Right cardiac atrium (tissue), 5 donors: ENCODE results near the gene GALNT9. TPM values are rescaled to one million over a fixed set of nuclear protein-coding genes. Genes with fewer than 3 reads are reported as not detected.
"Not testable (repeated sequence)": the region's sequence is repeated elsewhere in the genome, so short reads cannot be mapped to it uniquely, and the experiment has no call there.

Source experiments
- ATAC-seq, 2 donors: fragments of 200-7000 bp; cut with Tn5 transposase; one replicate each; pipeline versions ENCODE4 v1.8.0 to v1.9.1; 2020; ENCODE audit warnings: moderate library complexity in 2 of 2, mild to moderate bottlenecking in 1 of 2
- DNase-seq, 3 donors: peaks; one replicate each; pipeline ENCODE4 v3.0.0-alpha.2; 2020
- H3K27ac ChIP-seq: one replicate; pipeline ENCODE4 v1.5.1; 2013; ENCODE audit warnings: mild to moderate bottlenecking, low read length, control low read depth, moderate library complexity
- H3K27me3 ChIP-seq: one replicate; pipeline ENCODE4 v1.6.1; 2013; ENCODE audit not compliant: control insufficient read depth, insufficient read depth
- H3K4me1 ChIP-seq: one replicate; pipeline ENCODE4 v1.6.1; 2013; ENCODE audit warnings: low read length; ENCODE audit not compliant: control insufficient read depth, insufficient read depth
- H3K4me3 ChIP-seq: one replicate; pipeline ENCODE4 v1.5.1; 2013; ENCODE audit warnings: low read length, control low read depth
- H3K9me3 ChIP-seq: one replicate; pipeline ENCODE4 v1.6.1; 2013; ENCODE audit warnings: low read length; ENCODE audit not compliant: control insufficient read depth
- WGBS: extraction: QIAGEN DNeasy Blood & Tissue Kit; methylation state at CpG from one replicate; pipeline ENCODE4 v1.1.7; 2013; 5-methylcytosine and 5-hydroxymethylcytosine counted together
- intact Hi-C, 4 donors: fragments of 100-400 bp; cut with DNase I; formaldehyde crosslinking; loops; one replicate each; pipeline versions ENCODE4 v1.11.0 to v1.14.0; 2022 to 2023
- polyA plus RNA-seq: library from polyadenylated mRNA; stranded (reverse); fragments of 200-250 nt; gene quantifications from one replicate; pipeline ENCODE4 v1.2.3, GENCODE V29; 2013
- total RNA-seq, 4 donors: library from RNA; stranded (reverse); fragmentation: NEBNext Ultra II Directional; extraction: Animal tissue kit (Norgen Biotek cat#: 25700); gene quantifications; one replicate each; pipeline ENCODE4 v1.2.1, GENCODE V29; 2021
- donor health status: healthy with polysubstance abuse.
- donor health status: DM: no; HTN: yes; CAD: no.
- donor health status: DM: no; HTN: no; CAD: no.
- donor health status: DM: no; HTN: yes; CAD: no; lungs with severe emphysema.
- donor health status: DM: yes; HTN: yes; CAD: no.

GALNT9 gene
- total and polyA plus RNA-seq, 5 donors, result 0.05 to 0.21 (median 0.14) TPM; not detected in 2

- Histone ChIP-seq H3K27me3 (no peaks in the 10 kb centered on the region), H3K4me3 (no peak overlapping the region), H3K27ac (no peak overlapping the region), H3K9me3 (peaks cover 2% of the 10 kb centered on the region), H3K4me1 (no peaks in the 10 kb centered on the region)
- intact Hi-C loops, result no loop called here
- ATAC-seq, result no peak
- 69% methylated on average over 17 of the region's 17 CpGs for WGBS
- DNase-seq, result peak in 2 of 3 donors; percentile 5 to 45
Observed at GRCh38 chr12:132366341-132366861, 37.0 kb upstream of the GALNT9 start.

DNA sequence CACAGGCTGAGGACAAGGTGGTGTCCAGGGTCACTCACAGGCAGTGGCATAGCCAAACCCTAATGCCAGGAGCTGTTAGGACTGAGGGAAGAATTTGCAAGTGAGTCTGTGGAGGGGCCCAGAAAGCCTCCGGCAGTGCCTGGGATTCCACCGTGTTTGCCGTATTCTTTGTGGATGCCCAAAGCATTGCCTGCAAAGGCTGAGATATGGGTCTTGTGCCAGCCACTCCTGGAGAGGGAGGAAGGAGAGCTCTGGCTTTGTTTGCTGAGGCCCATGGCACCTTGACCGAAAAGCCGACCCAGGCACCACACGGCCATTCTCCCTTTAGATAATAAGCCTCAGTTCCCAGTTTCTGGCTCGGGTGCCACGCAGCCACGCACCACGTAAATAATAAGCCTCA, 35.8 kb upstream of the GALNT9 start:
- ATAC-seq, result no peak
- WGBS, result 94% methylated on average over 10 of the region's 10 CpGs
- peak in 1 of 3 donors; percentile 23 for DNase-seq
- H3K9me3 ChIP-seq, result no peaks in the 10 kb centered on the region
- no peaks in the 10 kb centered on the region for H3K27me3 ChIP-seq
- H3K4me1 ChIP-seq, result no peaks in the 10 kb centered on the region
- intact Hi-C loops, result no loop called here
- H3K4me3 ChIP-seq, result no peak overlapping the region
- no peak overlapping the region for H3K27ac ChIP-seq

GRCh38 chr12:132364348-132364902, 35.0 kb upstream of the GALNT9 start:
- Histone ChIP-seq H3K27ac (no peak overlapping the region), H3K4me1 (no peaks in the 10 kb centered on the region), H3K27me3 (no peaks in the 10 kb centered on the region), H3K4me3 (no peak overlapping the region), H3K9me3 (no peaks in the 10 kb centered on the region)
- intact Hi-C loops, result no loop called here
- 87% methylated on average over 10 of the region's 15 CpGs for WGBS
- DNase-seq, result peak in 1 of 3 donors; percentile 6
- ATAC-seq, result no peak

GRCh38 chr12:132363661-132364347, 34.4 kb upstream of the GALNT9 start:
- peak in 1 of 3 donors; percentile 28 for DNase-seq
- no peaks in the 10 kb centered on the region for H3K9me3 ChIP-seq
- intact Hi-C loops, result no loop called here
- H3K4me1 ChIP-seq, result no peaks in the 10 kb centered on the region
- no peak for ATAC-seq
- H3K4me3 ChIP-seq, result no peak overlapping the region
- no peaks in the 10 kb centered on the region for H3K27me3 ChIP-seq
- 82% methylated on average over 22 of the region's 22 CpGs for WGBS
- no peak overlapping the region for H3K27ac ChIP-seq

DNA sequence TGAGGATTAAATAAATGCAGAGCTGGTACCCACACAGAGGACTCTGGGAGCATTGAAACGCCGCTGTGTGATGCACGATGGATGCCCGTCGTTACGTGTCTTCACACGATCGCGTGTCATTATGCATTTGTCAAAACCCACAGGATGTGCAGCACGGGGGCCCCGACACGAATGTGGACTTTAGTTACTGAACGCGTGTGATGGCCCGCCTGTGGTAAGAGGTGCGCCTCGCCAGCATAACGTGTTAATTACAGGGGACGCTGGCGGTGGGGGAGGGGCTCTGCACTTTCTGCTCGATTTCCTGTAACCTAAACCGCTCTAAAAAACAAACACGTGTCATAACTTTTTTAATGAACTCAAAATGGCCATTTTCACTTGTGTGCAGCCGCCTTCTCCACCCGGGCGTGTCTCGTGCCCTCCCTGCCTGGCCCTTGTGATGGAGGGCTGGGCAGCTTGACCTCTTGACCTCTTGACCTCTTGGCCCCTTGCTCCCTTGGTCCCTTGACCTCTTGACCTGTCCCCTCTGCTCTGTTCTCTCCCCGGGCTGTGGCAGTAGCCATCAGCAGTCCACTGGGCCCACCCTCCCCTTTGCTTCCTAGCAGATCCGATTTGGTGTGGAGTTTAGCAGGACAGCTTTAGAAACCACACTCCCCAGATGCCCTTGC, 33.7 kb upstream of the GALNT9 start:
- Histone ChIP-seq H3K27me3 (no peaks in the 10 kb centered on the region), H3K27ac (no peak overlapping the region), H3K4me3 (no peak overlapping the region), H3K9me3 (no peaks in the 10 kb centered on the region), H3K4me1 (no peaks in the 10 kb centered on the region)
- no peak for ATAC-seq
- intact Hi-C loops, result no loop called here
- DNase-seq, result peak in 1 of 3 donors; percentile 44
- WGBS, result 88% methylated on average over 29 of the region's 29 CpGs

GRCh38 chr12:132360906-132361777, 31.8 kb upstream of the GALNT9 start:
- DNase-seq, result peak in 1 of 3 donors; percentile 43
- no peak overlapping the region for H3K27ac ChIP-seq
- H3K9me3 ChIP-seq, result no peaks in the 10 kb centered on the region
- intact Hi-C loops, result no loop called here
- 90% methylated on average over 52 of the region's 52 CpGs for WGBS
- H3K4me3 ChIP-seq, result no peak overlapping the region
- no peaks in the 10 kb centered on the region for H3K4me1 ChIP-seq
- no peaks in the 10 kb centered on the region for H3K27me3 ChIP-seq
- ATAC-seq, result no peak

DNA sequence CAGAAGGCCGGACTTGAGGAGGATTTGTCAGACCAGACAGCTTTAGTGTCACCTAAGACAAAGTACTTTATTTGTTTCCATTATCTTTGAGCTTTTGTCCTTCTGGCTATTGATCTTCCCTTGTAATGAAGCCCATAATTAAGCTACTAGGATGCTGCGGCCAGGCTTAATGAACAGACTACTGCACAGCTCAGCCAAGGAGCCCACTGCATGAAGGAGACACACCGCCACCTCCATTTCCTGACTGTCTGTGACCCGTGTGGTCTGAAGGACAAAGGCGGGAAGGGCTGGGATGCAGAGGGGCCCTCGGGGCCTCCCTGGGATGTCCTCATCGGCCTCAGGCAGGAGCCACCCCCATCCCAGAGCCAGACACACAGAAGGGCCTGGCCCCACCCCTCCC, 31.0 kb upstream of the GALNT9 start:
- no peak for ATAC-seq
- Histone ChIP-seq H3K27ac (no peak overlapping the region), H3K27me3 (no peaks in the 10 kb centered on the region), H3K4me1 (no peaks in the 10 kb centered on the region), H3K9me3 (no peaks in the 10 kb centered on the region), H3K4me3 (no peak overlapping the region)
- peak in 1 of 3 donors; percentile 25 for DNase-seq
- intact Hi-C loops, result no loop called here
- WGBS, result 79% methylated on average over 7 of the region's 7 CpGs

GRCh38 chr12:132359971-132360370, 30.6 kb upstream of the GALNT9 start:
- Histone ChIP-seq H3K4me1 (no peaks in the 10 kb centered on the region), H3K9me3 (no peaks in the 10 kb centered on the region), H3K27me3 (no peaks in the 10 kb centered on the region), H3K27ac (no peak overlapping the region), H3K4me3 (no peak overlapping the region)
- intact Hi-C loops, result no loop called here
- ATAC-seq, result no peak
- DNase-seq, result peak in 1 of 3 donors; percentile 42
- 85% methylated on average over 16 of the region's 16 CpGs for WGBS

DNA sequence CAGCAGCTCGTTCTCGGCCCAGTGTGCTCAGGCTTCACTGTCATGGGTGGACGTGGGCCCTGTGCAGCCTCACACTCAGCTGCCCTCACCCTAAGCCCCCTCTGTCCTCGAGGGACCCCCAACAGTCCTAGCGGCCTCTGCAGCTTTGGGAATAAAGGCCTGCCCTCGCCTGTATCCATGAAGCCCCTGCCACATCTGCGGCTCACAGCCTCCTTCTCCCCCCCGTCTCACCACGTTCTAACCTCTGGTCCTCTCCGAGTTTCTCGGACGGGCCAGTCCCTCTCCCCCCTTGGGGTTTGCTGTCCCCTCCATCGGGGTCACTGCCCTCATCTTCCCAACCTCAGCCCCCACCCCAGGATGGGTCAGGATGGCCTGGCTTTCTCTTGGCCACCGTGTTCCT, 30.2 kb upstream of the GALNT9 start:
- H3K27ac ChIP-seq, result no peak overlapping the region
- 91% methylated on average over 14 of the region's 14 CpGs for WGBS
- H3K9me3 ChIP-seq, result no peaks in the 10 kb centered on the region
- ATAC-seq (no peak), DNase-seq (peak in 1 of 3 donors; percentile 29)
- intact Hi-C loops, result no loop called here
- H3K4me3 ChIP-seq, result no peak overlapping the region
- H3K27me3 ChIP-seq, result no peaks in the 10 kb centered on the region
- H3K4me1 ChIP-seq, result no peaks in the 10 kb centered on the region

DNA sequence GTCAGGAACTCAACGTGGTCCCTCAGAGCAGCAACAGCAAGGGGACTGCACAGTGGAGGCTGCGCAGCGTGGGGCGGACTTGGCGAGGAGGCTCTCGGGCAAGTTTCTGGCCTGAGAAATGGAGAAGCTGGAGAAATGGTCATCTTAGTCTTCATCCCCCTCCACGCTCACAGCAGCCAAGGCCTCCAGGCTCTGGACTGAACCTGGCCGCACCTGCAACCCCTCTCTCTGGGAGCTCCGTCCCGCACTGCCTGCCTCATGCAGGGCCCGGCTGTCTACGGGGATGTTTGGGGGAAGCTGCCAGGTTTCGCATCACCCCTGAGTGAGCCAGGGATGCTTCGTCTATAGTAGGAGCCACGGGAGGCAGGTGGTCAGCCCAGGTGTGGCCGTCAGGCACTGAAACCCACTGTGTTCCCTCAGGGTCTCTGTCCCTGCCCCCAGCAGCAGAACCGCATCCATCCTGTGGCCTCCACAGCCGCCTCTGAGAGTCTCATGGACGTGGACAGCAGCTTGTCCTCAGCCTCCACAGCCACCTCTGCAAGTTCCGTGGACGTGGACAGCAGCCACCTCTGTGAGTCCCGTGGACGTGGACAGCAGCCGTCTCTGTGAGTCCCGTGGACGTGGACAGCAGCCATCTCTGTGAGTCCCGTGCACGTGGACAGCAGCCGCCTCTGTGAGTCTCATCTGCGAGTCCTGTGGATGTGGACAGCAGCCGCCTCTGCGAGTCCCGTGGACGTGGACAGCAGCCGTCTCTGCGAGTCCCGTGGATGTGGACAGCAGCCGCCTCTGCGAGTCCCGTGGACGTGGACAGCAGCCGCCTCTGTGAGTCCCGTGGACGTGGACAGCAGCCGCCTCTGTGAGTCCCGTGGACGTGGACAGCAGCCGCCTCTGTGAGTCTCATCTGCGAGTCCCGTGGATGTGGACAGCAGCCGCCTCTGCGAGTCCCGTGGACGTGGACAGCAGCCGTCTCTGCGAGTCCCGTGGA, 29.1 kb upstream of the GALNT9 start:
- ATAC-seq, intact Hi-C loops, H3K9me3 ChIP-seq, H3K4me1 ChIP-seq, H3K27me3 ChIP-seq, H3K27ac ChIP-seq, H3K4me3 ChIP-seq: not testable (repeated sequence)
- WGBS, result 91% methylated on average over 43 of the region's 57 CpGs
- peak in 1 of 3 donors; percentile 25 for DNase-seq
